Activated effector memory CD4-positive, alpha-beta T cell treated with Interleukin-2 at 50 U/mL for 16 hours (primary cell): ENCODE results near the gene BMPR1A.
"Not testable (repeated sequence)": the region's sequence is repeated elsewhere in the genome, so short reads cannot be mapped to it uniquely, and the experiment has no call there.

Experiments used
- DNase-seq: peaks from one replicate; pipeline ENCODE4 v3.0.0-alpha.2; 2020

The BMPR1A gene

GRCh38 chr10:86898511-86898910 is 142.1 kb downstream of the BMPR1A start:
- no peak for DNase-seq

GRCh38 chr10:86899132-86899531 is 142.7 kb downstream of the BMPR1A start:
- DNase-seq = no peak

GRCh38 chr10:86899670-86900276 is 143.4 kb downstream of the BMPR1A start:
- no peak for DNase-seq

- no peak for DNase-seq
Measured at GRCh38 chr10:86900955-86901354, 144.5 kb downstream of the BMPR1A start.

- DNase-seq = no peak
Measured at GRCh38 chr10:86904600-86904999, 148.2 kb downstream of the BMPR1A start.

- no peak for DNase-seq
Measured at GRCh38 chr10:86905429-86905828, 149.0 kb downstream of the BMPR1A start.

- no peak for DNase-seq
Measured at GRCh38 chr10:86914734-86915133, 158.3 kb downstream of the BMPR1A start.

GRCh38 chr10:86918022-86918471 is 161.6 kb downstream of the BMPR1A start:
- DNase-seq = no peak

GRCh38 chr10:86922553-86922961 is 166.1 kb downstream of the BMPR1A start:
- no peak for DNase-seq

GRCh38 chr10:86929468-86930380 is 173.3 kb downstream of the BMPR1A start:
- no peak for DNase-seq

- no peak for DNase-seq
Measured at GRCh38 chr10:86931872-86932271, 175.5 kb downstream of the BMPR1A start.

- DNase-seq = no peak
Measured at GRCh38 chr10:86932674-86933073, 176.3 kb downstream of the BMPR1A start.

- DNase-seq = not testable (repeated sequence)
Measured at GRCh38 chr10:86934162-86934711, 177.8 kb downstream of the BMPR1A start.

GRCh38 chr10:86936661-86937501 is 180.5 kb downstream of the BMPR1A start:
- no peak for DNase-seq

- DNase-seq = no peak
Measured at GRCh38 chr10:86937502-86938154, 181.2 kb downstream of the BMPR1A start.

- DNase-seq = no peak
Measured at GRCh38 chr10:86938260-86938659, 181.8 kb downstream of the BMPR1A start.

GRCh38 chr10:86940076-86940475 is 183.7 kb downstream of the BMPR1A start:
- DNase-seq = not testable (repeated sequence)

GRCh38 chr10:86940677-86941076 is 184.3 kb downstream of the BMPR1A start:
- DNase-seq = no peak

- no peak for DNase-seq
Measured at GRCh38 chr10:86941426-86941825, 185.0 kb downstream of the BMPR1A start.

- no peak for DNase-seq
Measured at GRCh38 chr10:86941991-86942421, 185.6 kb downstream of the BMPR1A start.

- DNase-seq = no peak
Measured at GRCh38 chr10:86942441-86943315, 186.3 kb downstream of the BMPR1A start.
